Measurements from ENCODE around the gene TMEM131L. TPM values are rescaled to one million over a fixed set of nuclear protein-coding genes. Genes with fewer than 3 reads are reported as not detected.

Gene TMEM131L
- total and polyA plus RNA-seq, 5 donors, result 4.6 to 13.3 (median 10.0) TPM

- Histone ChIP-seq H3K27ac (ENCODE audit: low read length) (no peak overlapping the region), H3K27me3 (ENCODE audit: control insufficient read depth, insufficient read depth) (no peaks in the 10 kb centered on the region), H3K9me3 (ENCODE audit: control insufficient read depth, low read length) (no peaks in the 10 kb centered on the region), H3K4me3 (ENCODE audit: low read length) (no peak overlapping the region), H3K4me1 (ENCODE audit: control insufficient read depth, insufficient read depth, low read length) (peaks cover 6% of the 10 kb centered on the region)
- intact Hi-C loops (cut with DNase I), result loop anchor here (5.0 to 10.0 kb wide), 3 partner anchors 108 to 225 kb away; partner anchors contain the start of gene TMEM131L (in 3 of the 4)
- 97% methylated on average over 3 of the region's 3 CpGs for WGBS
- no peak for DNase-seq
- ATAC-seq, result no peak
Measured at GRCh38 chr4:153572609-153573008, 106.4 kb downstream of the TMEM131L start.

GRCh38 chr4:153573221-153573620 is 107.1 kb downstream of the TMEM131L start:
- Histone ChIP-seq H3K4me3 (ENCODE audit: low read length) (no peak overlapping the region), H3K27me3 (ENCODE audit: control insufficient read depth, insufficient read depth) (no peaks in the 10 kb centered on the region), H3K27ac (ENCODE audit: low read length) (peak overlapping the region; percentile 63), H3K4me1 (ENCODE audit: control insufficient read depth, insufficient read depth, low read length) (peaks cover 6% of the 10 kb centered on the region), H3K9me3 (ENCODE audit: control insufficient read depth, low read length) (no peaks in the 10 kb centered on the region)
- intact Hi-C loops (cut with DNase I), result loop anchor here (5.0 to 10.0 kb wide), 3 partner anchors 108 to 226 kb away; partner anchors contain the start of gene TMEM131L (in 3 of the 4)
- WGBS, result 77% methylated on average over 7 of the region's 7 CpGs
- peak; percentile 60 to 68 for ATAC-seq
- DNase-seq, result peak; percentile 25 to 64 (median 49)

GRCh38 chr4:153573881-153574802 is 108.0 kb downstream of the TMEM131L start:
- H3K27me3 ChIP-seq (ENCODE audit: control insufficient read depth, insufficient read depth), result no peaks in the 10 kb centered on the region
- intact Hi-C loops (cut with DNase I), result loop anchor here (2.0 to 10.0 kb wide), 6 partner anchors 109 to 231 kb away; partner anchors contain the start of genes TMEM131L (in 3 of the 4) and MND1 (in 1 of the 4)
- ATAC-seq, result peak; percentile 85
- WGBS, result 77% methylated on average over 4 of the region's 4 CpGs
- no peak overlapping the region for H3K4me3 ChIP-seq (ENCODE audit: low read length)
- H3K27ac ChIP-seq (ENCODE audit: low read length), result peak overlapping the region; percentile 30
- no peaks in the 10 kb centered on the region for H3K9me3 ChIP-seq (ENCODE audit: control insufficient read depth, low read length)
- peak; percentile 53 to 88 (median 69) for DNase-seq
- H3K4me1 ChIP-seq (ENCODE audit: control insufficient read depth, insufficient read depth, low read length), result peaks cover 2% of the 10 kb centered on the region

GRCh38 chr4:153576443-153576774 is 110.2 kb downstream of the TMEM131L start:
- no peak overlapping the region for H3K27ac ChIP-seq (ENCODE audit: low read length)
- no peak overlapping the region for H3K4me3 ChIP-seq (ENCODE audit: low read length)
- no peaks in the 10 kb centered on the region for H3K9me3 ChIP-seq (ENCODE audit: control insufficient read depth, low read length)
- no peaks in the 10 kb centered on the region for H3K27me3 ChIP-seq (ENCODE audit: control insufficient read depth, insufficient read depth)
- ATAC-seq, result no peak
- intact Hi-C loops (cut with DNase I), result loop anchor here (5.0 to 10.0 kb wide), 4 partner anchors 112 to 234 kb away; partner anchors contain the start of genes TMEM131L (in 3 of the 4) and MND1 (in 1 of the 4)
- 47% methylated on average over 2 of the region's 2 CpGs for WGBS
- DNase-seq, result no peak
- H3K4me1 ChIP-seq (ENCODE audit: control insufficient read depth, insufficient read depth, low read length), result no peaks in the 10 kb centered on the region

GRCh38 chr4:153577053-153577452 is 110.9 kb downstream of the TMEM131L start:
- Histone ChIP-seq H3K27me3 (ENCODE audit: control insufficient read depth, insufficient read depth) (no peaks in the 10 kb centered on the region), H3K27ac (ENCODE audit: low read length) (no peak overlapping the region), H3K4me1 (ENCODE audit: control insufficient read depth, insufficient read depth, low read length) (no peaks in the 10 kb centered on the region), H3K4me3 (ENCODE audit: low read length) (no peak overlapping the region), H3K9me3 (ENCODE audit: control insufficient read depth, low read length) (no peaks in the 10 kb centered on the region)
- ATAC-seq, result no peak
- DNase-seq, result no peak
- WGBS, result 81% methylated on average over 5 of the region's 5 CpGs
- intact Hi-C loops (cut with DNase I), result loop anchor here (5.0 to 10.0 kb wide), 4 partner anchors 112 to 235 kb away; partner anchors contain the start of genes TMEM131L (in 3 of the 4) and MND1 (in 1 of the 4)

- DNase-seq (no peak), ATAC-seq (no peak)
- no peak overlapping the region for H3K4me3 ChIP-seq (ENCODE audit: low read length)
- intact Hi-C loops (cut with DNase I), result loop anchor here (5.0 to 10.0 kb wide), 4 partner anchors 115 to 237 kb away; partner anchors contain the start of genes TMEM131L (in 3 of the 4) and MND1 (in 1 of the 4)
- WGBS, result 94% methylated on average over 4 of the region's 4 CpGs
- no peaks in the 10 kb centered on the region for H3K4me1 ChIP-seq (ENCODE audit: control insufficient read depth, insufficient read depth, low read length)
- no peaks in the 10 kb centered on the region for H3K9me3 ChIP-seq (ENCODE audit: control insufficient read depth, low read length)
- H3K27me3 ChIP-seq (ENCODE audit: control insufficient read depth, insufficient read depth), result no peaks in the 10 kb centered on the region
- H3K27ac ChIP-seq (ENCODE audit: low read length), result no peak overlapping the region
Measured at GRCh38 chr4:153579410-153579809, 113.2 kb downstream of the TMEM131L start.

GRCh38 chr4:153579872-153580271 is 113.7 kb downstream of the TMEM131L start:
- DNase-seq (no peak), ATAC-seq (no peak)
- Histone ChIP-seq H3K4me1 (ENCODE audit: control insufficient read depth, insufficient read depth, low read length) (no peaks in the 10 kb centered on the region), H3K27ac (ENCODE audit: low read length) (no peak overlapping the region), H3K4me3 (ENCODE audit: low read length) (no peak overlapping the region), H3K27me3 (ENCODE audit: control insufficient read depth, insufficient read depth) (no peaks in the 10 kb centered on the region), H3K9me3 (ENCODE audit: control insufficient read depth, low read length) (no peaks in the 10 kb centered on the region)
- intact Hi-C loops (cut with DNase I), result loop anchor here (5.0 to 10.0 kb wide), 5 partner anchors 115 to 428 kb away; partner anchors contain the start of genes TMEM131L (in 3 of the 4) and MND1 (in 1 of the 4)
- 50% methylated on average over 1 of the region's 1 CpG for WGBS

GRCh38 chr4:153582954-153583702 is 117.0 kb downstream of the TMEM131L start:
- DNase-seq, result no peak
- intact Hi-C loops (cut with DNase I), result loop anchor here in 1 of 4 donors (5.0 kb wide), 1 partner anchor 431 kb away; no protein-coding TSS in a partner anchor
- no peak overlapping the region for H3K27ac ChIP-seq (ENCODE audit: low read length)
- H3K4me1 ChIP-seq (ENCODE audit: control insufficient read depth, insufficient read depth, low read length), result no peaks in the 10 kb centered on the region
- no peak for ATAC-seq
- H3K4me3 ChIP-seq (ENCODE audit: low read length), result no peak overlapping the region
- no peaks in the 10 kb centered on the region for H3K27me3 ChIP-seq (ENCODE audit: control insufficient read depth, insufficient read depth)
- 66% methylated on average over 2 of the region's 2 CpGs for WGBS
- no peaks in the 10 kb centered on the region for H3K9me3 ChIP-seq (ENCODE audit: control insufficient read depth, low read length)

GRCh38 chr4:153585026-153585425 is 118.9 kb downstream of the TMEM131L start:
- 85% methylated on average over 7 of the region's 7 CpGs for WGBS

GRCh38 chr4:153589703-153590595 is 123.8 kb downstream of the TMEM131L start:
- H3K4me3 ChIP-seq (ENCODE audit: low read length), result no peak overlapping the region

More at GRCh38 chr4:153585026-153585425, 118.9 kb downstream of the TMEM131L start:
- H3K27me3 ChIP-seq (ENCODE audit: control insufficient read depth, insufficient read depth), result no peaks in the 10 kb centered on the region
- H3K4me1 ChIP-seq (ENCODE audit: control insufficient read depth, insufficient read depth, low read length), result no peaks in the 10 kb centered on the region
- no peak overlapping the region for H3K4me3 ChIP-seq (ENCODE audit: low read length)
- intact Hi-C loops (cut with DNase I), result no loop called here
- H3K27ac ChIP-seq (ENCODE audit: low read length), result no peak overlapping the region
- ATAC-seq (no peak), DNase-seq (no peak)
- no peaks in the 10 kb centered on the region for H3K9me3 ChIP-seq (ENCODE audit: control insufficient read depth, low read length)

More at GRCh38 chr4:153589703-153590595, 123.8 kb downstream of the TMEM131L start:
- H3K27me3 ChIP-seq (ENCODE audit: control insufficient read depth, insufficient read depth), result no peaks in the 10 kb centered on the region
- no peaks in the 10 kb centered on the region for H3K9me3 ChIP-seq (ENCODE audit: control insufficient read depth, low read length)
- no peak for ATAC-seq
- intact Hi-C loops (cut with DNase I), result no loop called here
- H3K27ac ChIP-seq (ENCODE audit: low read length), result no peak overlapping the region
- H3K4me1 ChIP-seq (ENCODE audit: control insufficient read depth, insufficient read depth, low read length), result no peaks in the 10 kb centered on the region
- 66% methylated on average over 7 of the region's 7 CpGs for WGBS
- no peak for DNase-seq

All from right cardiac atrium (tissue), 5 donors.